Upper lobe of left lung (tissue), 4 donors: ENCODE results near the gene XXYLT1.

ENCODE experiments used
- EP300 ChIP-seq, 4 donors: sonication (generic); formaldehyde crosslinking; IDR thresholded peaks; one replicate each; pipeline ENCODE4 v1.5.1; 2017; ENCODE audit warnings: antibody characterized with exemption in 4 of 4, control low read depth in 2 of 4
- POLR2AphosphoS5 ChIP-seq, 2 donors: sonication (generic); formaldehyde crosslinking; IDR thresholded peaks; one replicate each; pipeline ENCODE4 v1.5.1; 2017; ENCODE audit warnings: antibody characterized with exemption in 2 of 2
- TF ChIP-seq, protein P1 (sequence below), 6 experiments: fragments of 450-650 bp in 4 of 6; fragments of 200-600 bp in 2 of 6; sonication (generic) in 2 of 6; IDR thresholded peaks; one replicate each; pipeline ENCODE4 v1.5.1; 2016 to 2019; ENCODE audit warnings: antibody characterized with exemption in 6 of 6

GRCh38 chr3:195056506-195056905 is 214.5 kb downstream of the XXYLT1 start:
- TF ChIP-seq, protein P1, sequence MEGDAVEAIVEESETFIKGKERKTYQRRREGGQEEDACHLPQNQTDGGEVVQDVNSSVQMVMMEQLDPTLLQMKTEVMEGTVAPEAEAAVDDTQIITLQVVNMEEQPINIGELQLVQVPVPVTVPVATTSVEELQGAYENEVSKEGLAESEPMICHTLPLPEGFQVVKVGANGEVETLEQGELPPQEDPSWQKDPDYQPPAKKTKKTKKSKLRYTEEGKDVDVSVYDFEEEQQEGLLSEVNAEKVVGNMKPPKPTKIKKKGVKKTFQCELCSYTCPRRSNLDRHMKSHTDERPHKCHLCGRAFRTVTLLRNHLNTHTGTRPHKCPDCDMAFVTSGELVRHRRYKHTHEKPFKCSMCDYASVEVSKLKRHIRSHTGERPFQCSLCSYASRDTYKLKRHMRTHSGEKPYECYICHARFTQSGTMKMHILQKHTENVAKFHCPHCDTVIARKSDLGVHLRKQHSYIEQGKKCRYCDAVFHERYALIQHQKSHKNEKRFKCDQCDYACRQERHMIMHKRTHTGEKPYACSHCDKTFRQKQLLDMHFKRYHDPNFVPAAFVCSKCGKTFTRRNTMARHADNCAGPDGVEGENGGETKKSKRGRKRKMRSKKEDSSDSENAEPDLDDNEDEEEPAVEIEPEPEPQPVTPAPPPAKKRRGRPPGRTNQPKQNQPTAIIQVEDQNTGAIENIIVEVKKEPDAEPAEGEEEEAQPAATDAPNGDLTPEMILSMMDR (IDR thresholded peaks at IDR 0.05), result no peak
- TF ChIP-seq EP300 (IDR thresholded peaks at IDR 0.05), result no peak
- no peak for TF ChIP-seq POLR2AphosphoS5 (IDR thresholded peaks at IDR 0.05)
